Endothelial cell of umbilical vein (primary cell): ENCODE results near the gene MYL2. TPM values are rescaled to one million over a fixed set of nuclear protein-coding genes. Genes with fewer than 3 reads are reported as not detected.

Source experiments
- BruUV-seq: library from RNA; stranded (reverse); fragments of 400-500 nt; replicated peaks from 2 replicates; lab custom pipeline; 2021; lab: Mats Ljungman, UMichigan
- CTCF ChIA-PET: fragments of 300-600, 350-600 bp; sonication (Branson Sonifier 250); formaldehyde crosslinking; loops from one replicate; lab custom pipeline; 2021; ENCODE audit warnings: antibody characterized with exemption, inconsistent platforms; lab: Charles Lee
- POLR2A ChIA-PET: fragments of 300-600, 350-600 bp; sonication (Branson Sonifier 250); formaldehyde crosslinking; loops from one replicate; lab custom pipeline; 2021; ENCODE audit warnings: antibody characterized with exemption, inconsistent platforms; lab: Charles Lee
- DNase-seq: peaks from one replicate; pipeline ENCODE4 v3.0.0-alpha.2; 2011; ENCODE audit warnings: low read depth, low spot score
- FAIRE-seq: peaks from 2 replicates; lab custom pipeline; 2011; peaks lifted over from hg19 to GRCh38; lab: Jason Lieb, UNC
- H2AFZ ChIP-seq: 2 replicates; pipeline ENCODE4 v1.6.0; 2012; ENCODE audit warnings: low read depth, low read length, control low read depth, inconsistent platforms
- H3K27ac ChIP-seq: 2 replicates; pipeline ENCODE4 v1.5.1; 2011; ENCODE audit warnings: low read depth, mild to moderate bottlenecking, control low read depth, low read length, moderate library complexity; ENCODE audit not compliant: insufficient read depth
- H3K27me3 ChIP-seq, 2 experiments: 2 replicates each; pipeline versions ENCODE4 v1.6.0 to v1.6.1; 2011; ENCODE audit warnings: low read length in 2 of 2, mixed read lengths in 1 of 2; ENCODE audit not compliant: control insufficient read depth in 2 of 2, insufficient read depth in 2 of 2
- H3K36me3 ChIP-seq, 2 experiments: 2 replicates in 1 of 2; 3 replicates in 1 of 2; pipeline ENCODE4 v1.5.1; 2011; ENCODE audit warnings: low read length in 2 of 2, mild to moderate bottlenecking in 1 of 2, moderate library complexity in 1 of 2; ENCODE audit not compliant: control insufficient read depth in 2 of 2, insufficient read depth in 2 of 2; ENCODE audit errors: extremely low read depth in 1 of 2
- H3K4me1 ChIP-seq: 3 replicates; pipeline ENCODE4 v1.5.1; 2011; ENCODE audit warnings: mild to moderate bottlenecking, low read length; ENCODE audit not compliant: control insufficient read depth, insufficient read depth; ENCODE audit errors: extremely low read depth
- H3K4me2 ChIP-seq: 2 replicates; pipeline ENCODE4 v1.6.1; 2011; ENCODE audit warnings: low read length, control low read depth, mixed read lengths; ENCODE audit not compliant: insufficient read depth
- H3K4me3 ChIP-seq, 3 experiments: fragments of 200-600 bp in 1 of 3; sonication (generic), shearing (Covaris generic) in 1 of 3; replicated peaks in 1 of 3; 2 replicates each; pipeline ENCODE4 v1.5.1; 2011 to 2016; ENCODE audit warnings: control low read depth in 3 of 3, low read length in 3 of 3, mild to moderate bottlenecking in 2 of 3, inconsistent platforms in 1 of 3, low read depth in 1 of 3, moderate library complexity in 1 of 3; ENCODE audit not compliant: insufficient read depth in 1 of 3
- H3K79me2 ChIP-seq: 2 replicates; pipeline ENCODE4 v1.6.0; 2012; ENCODE audit warnings: low read length, inconsistent platforms; ENCODE audit not compliant: control insufficient read depth, insufficient read depth
- H3K9ac ChIP-seq: replicated peaks from 2 replicates; pipeline ENCODE3; 2011; ENCODE audit warnings: low read length, control low read depth; ENCODE audit not compliant: insufficient read depth; ENCODE audit errors: extremely low read depth
- H3K9me1 ChIP-seq: replicated peaks from 3 replicates; pipeline ENCODE4 v1.6.0; 2011; ENCODE audit warnings: mild to moderate bottlenecking, low read length; ENCODE audit not compliant: control insufficient read depth, insufficient read depth; ENCODE audit errors: extremely low read depth
- H3K9me3 ChIP-seq: replicated peaks from 2 replicates; pipeline ENCODE4 v1.5.1; 2012; ENCODE audit warnings: low read length, inconsistent platforms; ENCODE audit not compliant: control insufficient read depth, insufficient read depth
- H4K20me1 ChIP-seq: replicated peaks from 2 replicates; pipeline ENCODE3; 2011; ENCODE audit warnings: mild to moderate bottlenecking, low read length; ENCODE audit not compliant: control insufficient read depth, insufficient read depth; ENCODE audit errors: extremely low read depth
- CTCF ChIP-seq, 2 donors: IDR thresholded peaks; 1 replicate in 1 of 2; 2 replicates in 1 of 2; pipeline ENCODE4 v1.5.1; 2011; ENCODE audit warnings: low read length in 2 of 2, mild to moderate bottlenecking in 2 of 2, moderate library complexity in 2 of 2, control low read depth in 1 of 2, inconsistent platforms in 1 of 2, low read depth in 1 of 2; ENCODE audit not compliant: insufficient read depth in 1 of 2; ENCODE audit errors: extremely low read depth in 1 of 2
- EZH2 ChIP-seq: IDR thresholded peaks from 2 replicates; pipeline ENCODE4 v1.6.1; 2012; ENCODE audit warnings: borderline replicate concordance, low read depth, mild to moderate bottlenecking, moderate library complexity, low read length, inconsistent platforms; ENCODE audit not compliant: severe bottlenecking
- FOS ChIP-seq: IDR thresholded peaks from 2 replicates; pipeline ENCODE4 v1.6.1; 2011; ENCODE audit warnings: mild to moderate bottlenecking, low read length, moderate library complexity, borderline replicate concordance; ENCODE audit not compliant: insufficient read depth
- GATA2 ChIP-seq: IDR thresholded peaks from 2 replicates; pipeline ENCODE4 v1.7.0; 2011; ENCODE audit warnings: low read depth, mild to moderate bottlenecking, moderate library complexity, mixed read lengths, low read length; ENCODE audit not compliant: insufficient read length, insufficient read depth
- JUN ChIP-seq: IDR thresholded peaks from 2 replicates; pipeline ENCODE4 v1.6.1; 2011; ENCODE audit warnings: borderline replicate concordance, low read depth; ENCODE audit not compliant: insufficient read length, insufficient read depth
- MAX ChIP-seq: IDR thresholded peaks from 2 replicates; pipeline ENCODE4 v1.6.1; 2011; ENCODE audit not compliant: insufficient read depth, insufficient read length
- MYC ChIP-seq: IDR thresholded peaks from one replicate; pipeline ENCODE4 v1.6.1; 2011; ENCODE audit warnings: mild to moderate bottlenecking, low read depth, low read length
- POLR2A ChIP-seq: IDR thresholded peaks from 2 replicates; pipeline ENCODE4 v1.6.1; 2012; ENCODE audit warnings: low read depth, mild to moderate bottlenecking, control low read depth, low read length
- POLR2AphosphoS5 ChIP-seq: IDR thresholded peaks from 2 replicates; pipeline ENCODE4 v1.6.1; 2012; ENCODE audit warnings: low read depth, mild to moderate bottlenecking, control low read depth, low read length, moderate library complexity; ENCODE audit not compliant: insufficient read depth
- dilution Hi-C: fragments of 300-500 bp; cut with MboI; formaldehyde crosslinking; loops from one replicate; pipeline ENCODE4 v1.15.0; 2019; ENCODE audit warnings: low sequenced_read_pairs; ENCODE audit not compliant: extremely low pct_ligation_motif_present
- intact Hi-C: fragments of 100-400 bp; cut with micrococcal nuclease; formaldehyde crosslinking; loops from one replicate; pipeline ENCODE4 v1.10.0; 2022
- polyA plus RNA-seq, 4 experiments: library from polyadenylated mRNA; depleted of rRNA in 3 of 4; stranded (reverse) in 3 of 4; unstranded in 1 of 4; fragments of >200 nt; gene quantifications; 2 replicates each; pipeline versions ENCODE4 v1.2.1 to v1.2.3, GENCODE V29; 2011 to 2012; ENCODE audit warnings: missing spikeins in 1 of 4
- total RNA-seq: library from RNA; stranded (reverse); gene quantifications from 2 replicates; pipeline ENCODE4 v1.2.3, GENCODE V29; 2021

MYL2 gene
- total and polyA plus RNA-seq, 2 donors (not counting 3 experiments of a cell fraction or from before 2014, with no cell fraction given), result 0.93 TPM; not detected in 1

GRCh38 chr12:110872100-110872499, 48.3 kb downstream of the MYL2 start:
- TF ChIP-seq JUN (no peak), EZH2 (no peak), POLR2A (no peak), POLR2AphosphoS5 (no peak), GATA2 (no peak), MYC (no peak), CTCF (IDR thresholded peaks at IDR 0.05; ENCODE audit: extremely low read depth in 1 of 2, insufficient read depth in 1 of 2, low read depth in 1 of 2, low read length in 2 of 2) (no peak), FOS (no peak), MAX (no peak)
- FAIRE-seq (no peak), DNase-seq (no peak)
- H3K4me1 ChIP-seq, result no peaks in the 10 kb centered on the region
- intact Hi-C loops (no loop called here), dilution Hi-C loops (no loop called here)
- H3K9me1 ChIP-seq, result no peaks in the 10 kb centered on the region
- CTCF ChIA-PET, result no interaction called here
- no peak overlapping the region for H3K9ac ChIP-seq
- POLR2A ChIA-PET, result no interaction called here
- H3K36me3 ChIP-seq, result no peaks in the 10 kb centered on the region
- H3K79me2 ChIP-seq, result no peaks in the 10 kb centered on the region
- H2AFZ ChIP-seq, result no peak overlapping the region
- BruUV-seq, result no TSS peak
- no peak overlapping the region for H3K27ac ChIP-seq
- H3K4me2 ChIP-seq, result no peak overlapping the region
- no peaks in the 10 kb centered on the region for H3K9me3 ChIP-seq
- no peak overlapping the region for H3K4me3 ChIP-seq
- H4K20me1 ChIP-seq, result no peaks in the 10 kb centered on the region
- H3K27me3 ChIP-seq, result peaks cover 1 to 3% of the 10 kb centered on the region in 2 experiments
